ENCODE data around the gene OVCH1. TPM values are rescaled to one million over a fixed set of nuclear protein-coding genes. Genes with fewer than 3 reads are reported as not detected.

The OVCH1 gene
- total and polyA plus RNA-seq, 10 of the 15 experiments (the other 5 are each of a cell fraction or from before 2014, with no cell fraction given), result 0.15 TPM; not detected in 9

DNA sequence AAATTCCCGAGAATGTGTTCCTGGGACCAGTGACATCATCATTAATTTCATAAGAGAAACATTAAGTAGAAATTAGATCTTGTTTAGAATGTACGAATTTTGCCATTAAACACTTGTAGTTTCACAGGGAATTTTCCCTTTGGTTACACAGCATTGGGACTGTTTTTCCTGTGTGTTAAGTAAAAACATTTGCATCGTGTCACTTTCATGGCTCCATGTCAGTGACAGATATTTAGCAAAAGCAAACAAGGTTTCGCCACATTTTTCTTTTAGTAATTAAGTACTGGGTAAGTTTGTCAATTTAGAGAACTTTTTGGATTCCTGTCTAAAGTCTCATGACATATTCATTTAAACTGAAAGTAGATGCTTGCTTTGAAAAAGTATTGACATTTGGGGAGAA lies 45.5 kb upstream of the OVCH1 start:
- H3K4me2 ChIP-seq (ENCODE audit: control insufficient read depth, insufficient read depth), result no peak overlapping the region
- DNase-seq (ENCODE audit: low read depth, low spot score), result no peak
- H3K4me1 ChIP-seq (ENCODE audit: control insufficient read depth, insufficient read depth, low read length), result peaks cover 5% of the 10 kb centered on the region
- no peak for ATAC-seq
- no peaks in the 10 kb centered on the region for H3K36me3 ChIP-seq (ENCODE audit: control insufficient read depth in 2 of 2, insufficient read depth in 2 of 2, low read length in 1 of 2)
- no peaks in the 10 kb centered on the region for H3K9me3 ChIP-seq (replicated peaks; ENCODE audit: control insufficient read depth, insufficient read depth, low read length)
- H2AFZ ChIP-seq (ENCODE audit: control insufficient read depth, low read depth, low read length), result no peak overlapping the region
- no peak overlapping the region for H3K27ac ChIP-seq (ENCODE audit: control insufficient read depth, insufficient read depth)
- in situ Hi-C loops (cut with MboI) (no loop called here), intact Hi-C loops (cut with micrococcal nuclease; ENCODE audit: unreplicated experiment) (no loop called here)
- H3K4me3 ChIP-seq, result no peak overlapping the region
- BruUV-seq (replicated peaks), result no TSS peak
- H3K79me2 ChIP-seq (ENCODE audit: control insufficient read depth, insufficient read depth, low read length), result no peaks in the 10 kb centered on the region
- POLR2A ChIA-PET, result no interaction called here
- H3K9ac ChIP-seq (ENCODE audit: control insufficient read depth, insufficient read depth, low read length), result no peak overlapping the region
- SMC1A ChIA-PET (ENCODE audit: uncharacterized antibody, unreplicated experiment), result interaction anchor here (2.3 to 5.4 kb wide), 2 partner anchors 13 to 22 kb away, joined by 6 to 37 read pairs; no protein-coding TSS in a partner anchor
- CTCF ChIA-PET, result interaction anchor here (1.0 to 2.4 kb wide), 4 partner anchors 9 to 359 kb away, joined by 3 to 8 read pairs (median 6); no protein-coding TSS in a partner anchor
- WGBS (ENCODE audit: insufficient coverage, insufficient replicate concordance, low lambda C conversion rate, missing lambda C conversion rate), result 29% methylated on average over 4 of the region's 4 CpGs
- RAD21 ChIA-PET (ENCODE audit: unreplicated experiment), result interaction anchor here (1.1 to 3.7 kb wide), 4 partner anchors 9 to 201 kb away, joined by 3 to 14 read pairs (median 6); no protein-coding TSS in a partner anchor
- H4K20me1 ChIP-seq (ENCODE audit: control insufficient read depth, insufficient read depth), result no peaks in the 10 kb centered on the region
- no peaks in the 10 kb centered on the region for H3K27me3 ChIP-seq (replicated peaks in 1 of 2; ENCODE audit: control insufficient read depth in 2 of 2, insufficient read depth in 2 of 2, low read length in 1 of 2)
- FAIRE-seq, result no peak
- TF ChIP-seq TBL1XR1 (IDR thresholded peaks at IDR 0.05; ENCODE audit: low read depth, low read length) (no peak), CBX5 (IDR thresholded peaks at IDR 0.05; ENCODE audit: low read depth) (no peak), HDAC2 (IDR thresholded peaks at IDR 0.05) (no peak), CUX1 (IDR thresholded peaks at IDR 0.05; ENCODE audit: insufficient replicate concordance, low read depth, low read length) (no peak), POLR2AphosphoS5 (IDR thresholded peaks at IDR 0.05; ENCODE audit: low read length) (no peak), MEF2A (IDR thresholded peaks at IDR 0.05; ENCODE audit: insufficient read depth, low read depth, low read length) (no peak), SPI1 (IDR thresholded peaks at IDR 0.05; ENCODE audit: borderline replicate concordance, insufficient read depth, low read depth, low read length) (no peak), CREM (IDR thresholded peaks at IDR 0.05; ENCODE audit: low read depth) (no peak), PAX8 (IDR thresholded peaks at IDR 0.05) (no peak), KLF5 (IDR thresholded peaks at IDR 0.05; ENCODE audit: partially characterized antibody) (no peak), BRCA1 (IDR thresholded peaks at IDR 0.05; ENCODE audit: low read depth, low read length) (no peak), ZBED1 (IDR thresholded peaks at IDR 0.05; ENCODE audit: borderline replicate concordance) (no peak), JUND (IDR thresholded peaks at IDR 0.05; ENCODE audit: low read depth, low read length) (no peak), STAT1 (conservative IDR thresholded peaks at IDR 0.05) (no peak)
- TF ChIP-seq, protein P1, sequence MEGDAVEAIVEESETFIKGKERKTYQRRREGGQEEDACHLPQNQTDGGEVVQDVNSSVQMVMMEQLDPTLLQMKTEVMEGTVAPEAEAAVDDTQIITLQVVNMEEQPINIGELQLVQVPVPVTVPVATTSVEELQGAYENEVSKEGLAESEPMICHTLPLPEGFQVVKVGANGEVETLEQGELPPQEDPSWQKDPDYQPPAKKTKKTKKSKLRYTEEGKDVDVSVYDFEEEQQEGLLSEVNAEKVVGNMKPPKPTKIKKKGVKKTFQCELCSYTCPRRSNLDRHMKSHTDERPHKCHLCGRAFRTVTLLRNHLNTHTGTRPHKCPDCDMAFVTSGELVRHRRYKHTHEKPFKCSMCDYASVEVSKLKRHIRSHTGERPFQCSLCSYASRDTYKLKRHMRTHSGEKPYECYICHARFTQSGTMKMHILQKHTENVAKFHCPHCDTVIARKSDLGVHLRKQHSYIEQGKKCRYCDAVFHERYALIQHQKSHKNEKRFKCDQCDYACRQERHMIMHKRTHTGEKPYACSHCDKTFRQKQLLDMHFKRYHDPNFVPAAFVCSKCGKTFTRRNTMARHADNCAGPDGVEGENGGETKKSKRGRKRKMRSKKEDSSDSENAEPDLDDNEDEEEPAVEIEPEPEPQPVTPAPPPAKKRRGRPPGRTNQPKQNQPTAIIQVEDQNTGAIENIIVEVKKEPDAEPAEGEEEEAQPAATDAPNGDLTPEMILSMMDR (IDR thresholded peaks at IDR 0.05 in 2 of 3, conservative IDR thresholded peaks at IDR 0.05 in 1 of 3; ENCODE audit: control insufficient read depth in 2 of 3, extremely low read depth in 1 of 3, insufficient read depth in 1 of 3, low read depth in 3 of 3, low read length in 3 of 3), result no peak
- TF ChIP-seq, protein P2, sequence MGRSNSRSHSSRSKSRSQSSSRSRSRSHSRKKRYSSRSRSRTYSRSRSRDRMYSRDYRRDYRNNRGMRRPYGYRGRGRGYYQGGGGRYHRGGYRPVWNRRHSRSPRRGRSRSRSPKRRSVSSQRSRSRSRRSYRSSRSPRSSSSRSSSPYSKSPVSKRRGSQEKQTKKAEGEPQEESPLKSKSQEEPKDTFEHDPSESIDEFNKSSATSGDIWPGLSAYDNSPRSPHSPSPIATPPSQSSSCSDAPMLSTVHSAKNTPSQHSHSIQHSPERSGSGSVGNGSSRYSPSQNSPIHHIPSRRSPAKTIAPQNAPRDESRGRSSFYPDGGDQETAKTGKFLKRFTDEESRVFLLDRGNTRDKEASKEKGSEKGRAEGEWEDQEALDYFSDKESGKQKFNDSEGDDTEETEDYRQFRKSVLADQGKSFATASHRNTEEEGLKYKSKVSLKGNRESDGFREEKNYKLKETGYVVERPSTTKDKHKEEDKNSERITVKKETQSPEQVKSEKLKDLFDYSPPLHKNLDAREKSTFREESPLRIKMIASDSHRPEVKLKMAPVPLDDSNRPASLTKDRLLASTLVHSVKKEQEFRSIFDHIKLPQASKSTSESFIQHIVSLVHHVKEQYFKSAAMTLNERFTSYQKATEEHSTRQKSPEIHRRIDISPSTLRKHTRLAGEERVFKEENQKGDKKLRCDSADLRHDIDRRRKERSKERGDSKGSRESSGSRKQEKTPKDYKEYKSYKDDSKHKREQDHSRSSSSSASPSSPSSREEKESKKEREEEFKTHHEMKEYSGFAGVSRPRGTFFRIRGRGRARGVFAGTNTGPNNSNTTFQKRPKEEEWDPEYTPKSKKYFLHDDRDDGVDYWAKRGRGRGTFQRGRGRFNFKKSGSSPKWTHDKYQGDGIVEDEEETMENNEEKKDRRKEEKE (IDR thresholded peaks at IDR 0.05), result no peak

Measured in GM12878 (cell line).